ENCODE data around the gene ANKS6. TPM values are rescaled to one million over a fixed set of nuclear protein-coding genes. Genes with fewer than 3 reads are reported as not detected.

ANKS6 gene
- total RNA-seq, 1 donor from 2014 or later, result 16.6 TPM

DNA sequence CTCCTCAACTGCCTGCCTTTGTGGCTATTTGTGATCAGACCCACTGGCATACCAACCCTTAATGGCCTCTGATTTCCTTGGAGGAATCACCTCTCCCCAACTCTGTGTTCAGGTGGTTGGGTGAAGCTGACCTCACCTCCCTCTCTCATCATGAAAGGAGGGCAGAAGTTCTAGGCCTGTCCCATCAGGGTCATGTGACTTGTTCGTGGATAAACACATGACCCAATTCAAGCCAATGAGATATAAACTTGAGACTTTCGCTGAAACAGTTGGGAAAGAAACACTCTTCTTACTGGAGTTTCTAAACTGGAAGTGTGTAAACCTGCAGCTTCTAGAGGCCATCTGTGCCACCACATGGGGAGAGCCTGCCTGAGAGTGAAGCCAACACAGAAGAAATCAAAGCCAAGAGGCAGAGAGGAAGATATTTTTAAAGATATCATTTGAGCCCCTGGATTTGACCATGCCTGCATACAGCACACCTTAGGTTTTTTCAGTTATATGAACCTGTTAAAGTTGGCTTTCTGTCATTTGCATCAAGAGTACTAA lies 93.4 kb downstream of the ANKS6 start:
- no peak for DNase-seq (ENCODE audit: extremely low spot score, unreplicated experiment)
- H3K36me3 Mint-ChIP-seq (ENCODE audit: unreplicated experiment), result no peaks in the 10 kb centered on the region
- H3K4me3 Mint-ChIP-seq (ENCODE audit: unreplicated experiment), result no peak overlapping the region
- no peaks in the 10 kb centered on the region for H3K9me3 Mint-ChIP-seq (ENCODE audit: unreplicated experiment)
- H3K27me3 Mint-ChIP-seq (ENCODE audit: unreplicated experiment), result peaks cover 78% of the 10 kb centered on the region
- H3K27ac Mint-ChIP-seq (ENCODE audit: unreplicated experiment), result no peak overlapping the region
- H3K4me1 Mint-ChIP-seq (ENCODE audit: unreplicated experiment), result peaks cover 8% of the 10 kb centered on the region
- TF ChIP-seq, protein P1, sequence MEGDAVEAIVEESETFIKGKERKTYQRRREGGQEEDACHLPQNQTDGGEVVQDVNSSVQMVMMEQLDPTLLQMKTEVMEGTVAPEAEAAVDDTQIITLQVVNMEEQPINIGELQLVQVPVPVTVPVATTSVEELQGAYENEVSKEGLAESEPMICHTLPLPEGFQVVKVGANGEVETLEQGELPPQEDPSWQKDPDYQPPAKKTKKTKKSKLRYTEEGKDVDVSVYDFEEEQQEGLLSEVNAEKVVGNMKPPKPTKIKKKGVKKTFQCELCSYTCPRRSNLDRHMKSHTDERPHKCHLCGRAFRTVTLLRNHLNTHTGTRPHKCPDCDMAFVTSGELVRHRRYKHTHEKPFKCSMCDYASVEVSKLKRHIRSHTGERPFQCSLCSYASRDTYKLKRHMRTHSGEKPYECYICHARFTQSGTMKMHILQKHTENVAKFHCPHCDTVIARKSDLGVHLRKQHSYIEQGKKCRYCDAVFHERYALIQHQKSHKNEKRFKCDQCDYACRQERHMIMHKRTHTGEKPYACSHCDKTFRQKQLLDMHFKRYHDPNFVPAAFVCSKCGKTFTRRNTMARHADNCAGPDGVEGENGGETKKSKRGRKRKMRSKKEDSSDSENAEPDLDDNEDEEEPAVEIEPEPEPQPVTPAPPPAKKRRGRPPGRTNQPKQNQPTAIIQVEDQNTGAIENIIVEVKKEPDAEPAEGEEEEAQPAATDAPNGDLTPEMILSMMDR (IDR thresholded peaks at IDR 0.05), result no peak

DNA sequence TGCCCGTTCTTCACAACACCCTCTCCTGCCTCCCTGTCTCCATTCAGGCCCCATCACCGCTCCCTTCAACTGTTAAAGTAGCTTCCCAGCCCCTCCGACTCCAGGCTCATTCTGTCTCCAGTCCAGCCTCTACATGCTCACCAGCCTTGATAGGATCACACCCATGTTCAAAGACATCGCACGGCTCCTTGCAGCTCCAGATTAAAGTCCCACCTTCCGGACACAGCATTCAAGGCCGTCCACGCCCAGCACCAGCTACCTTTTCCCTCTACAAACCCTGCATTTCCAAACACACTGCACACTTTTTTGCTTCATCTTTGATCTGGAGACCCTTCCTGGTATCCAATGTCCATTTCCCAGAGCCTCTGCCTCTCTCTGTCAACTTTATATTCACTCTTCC lies 94.0 kb downstream of the ANKS6 start:
- Mint-ChIP-seq H3K4me1 (ENCODE audit: unreplicated experiment) (peaks cover 6% of the 10 kb centered on the region), H3K4me3 (ENCODE audit: unreplicated experiment) (no peak overlapping the region), H3K27me3 (ENCODE audit: unreplicated experiment) (peaks cover 76% of the 10 kb centered on the region), H3K27ac (ENCODE audit: unreplicated experiment) (no peak overlapping the region), H3K9me3 (ENCODE audit: unreplicated experiment) (no peaks in the 10 kb centered on the region), H3K36me3 (ENCODE audit: unreplicated experiment) (no peaks in the 10 kb centered on the region)
- TF ChIP-seq, protein P1 (IDR thresholded peaks at IDR 0.05), result no peak
- DNase-seq (ENCODE audit: extremely low spot score, unreplicated experiment), result no peak

DNA sequence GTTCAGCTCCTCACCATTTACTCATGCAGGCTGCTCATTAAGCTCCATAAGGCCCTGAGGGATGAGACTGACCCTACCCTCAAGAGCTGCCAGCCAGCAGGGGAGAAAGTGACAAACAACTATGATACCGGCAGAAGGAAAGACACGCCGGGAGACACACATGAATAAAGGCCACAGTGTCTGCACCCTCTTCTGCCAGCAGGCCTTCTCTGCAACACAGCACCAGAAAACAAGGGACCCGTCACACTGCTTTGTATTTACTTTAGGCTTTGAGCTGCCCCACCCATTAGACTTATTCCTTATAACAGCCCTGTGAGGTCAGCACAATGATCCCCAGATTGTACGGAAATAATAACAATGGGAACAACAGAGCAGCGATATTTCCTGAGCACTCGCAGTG lies 94.8 kb downstream of the ANKS6 start:
- no peak overlapping the region for H3K27ac Mint-ChIP-seq (ENCODE audit: unreplicated experiment)
- no peaks in the 10 kb centered on the region for H3K4me1 Mint-ChIP-seq (ENCODE audit: unreplicated experiment)
- no peaks in the 10 kb centered on the region for H3K9me3 Mint-ChIP-seq (ENCODE audit: unreplicated experiment)
- TF ChIP-seq, protein P1 (IDR thresholded peaks at IDR 0.05), result no peak
- DNase-seq (ENCODE audit: extremely low spot score, unreplicated experiment), result no peak
- H3K36me3 Mint-ChIP-seq (ENCODE audit: unreplicated experiment), result no peaks in the 10 kb centered on the region
- H3K27me3 Mint-ChIP-seq (ENCODE audit: unreplicated experiment), result peaks cover 68% of the 10 kb centered on the region
- H3K4me3 Mint-ChIP-seq (ENCODE audit: unreplicated experiment), result no peak overlapping the region

DNA sequence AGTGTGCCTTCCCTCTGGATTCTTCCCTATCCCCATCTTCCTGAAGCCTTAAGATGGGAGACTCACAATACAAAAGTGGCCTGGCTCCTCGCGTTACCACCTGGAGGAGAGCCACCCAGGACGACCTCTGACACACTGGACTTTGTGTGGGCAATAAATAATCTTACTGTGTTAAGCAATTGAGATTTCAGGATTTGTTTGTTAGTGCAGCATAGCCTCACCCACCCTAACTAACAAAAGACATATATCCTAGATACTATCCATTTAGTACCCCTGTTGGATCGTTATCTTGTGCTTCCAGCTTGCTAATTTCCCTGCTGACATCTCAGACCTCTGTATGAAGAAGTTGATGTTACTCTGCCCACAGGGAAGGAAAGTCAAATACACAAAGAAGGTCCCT lies 95.6 kb downstream of the ANKS6 start:
- H3K36me3 Mint-ChIP-seq (ENCODE audit: unreplicated experiment), result no peaks in the 10 kb centered on the region
- H3K27me3 Mint-ChIP-seq (ENCODE audit: unreplicated experiment), result peaks cover 66% of the 10 kb centered on the region
- H3K4me1 Mint-ChIP-seq (ENCODE audit: unreplicated experiment), result no peaks in the 10 kb centered on the region
- H3K4me3 Mint-ChIP-seq (ENCODE audit: unreplicated experiment), result no peak overlapping the region
- H3K9me3 Mint-ChIP-seq (ENCODE audit: unreplicated experiment), result no peaks in the 10 kb centered on the region
- TF ChIP-seq, protein P1 (IDR thresholded peaks at IDR 0.05), result no peak
- H3K27ac Mint-ChIP-seq (ENCODE audit: unreplicated experiment), result no peak overlapping the region
- no peak for DNase-seq (ENCODE audit: extremely low spot score, unreplicated experiment)

DNA sequence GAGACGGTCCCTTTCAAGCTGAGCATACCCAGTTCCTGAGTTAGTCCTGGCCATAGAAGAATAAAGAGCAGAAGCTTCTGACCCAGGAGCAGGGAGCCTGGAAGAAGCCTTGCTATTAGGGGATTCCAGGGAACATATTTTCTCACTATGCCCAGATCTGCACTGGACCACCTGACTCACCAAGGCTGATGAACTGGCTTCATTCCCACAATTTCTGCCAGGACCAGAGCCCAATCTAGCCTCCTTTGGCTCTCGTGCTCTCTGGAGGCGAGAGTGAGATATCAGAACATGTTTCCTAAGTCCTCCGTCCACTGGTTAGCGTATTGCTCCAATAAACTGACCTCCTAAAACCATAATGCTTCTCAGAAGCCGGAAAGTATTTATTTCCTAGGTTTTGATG lies 97.5 kb downstream of the ANKS6 start:
- no peaks in the 10 kb centered on the region for H3K36me3 Mint-ChIP-seq (ENCODE audit: unreplicated experiment)
- no peaks in the 10 kb centered on the region for H3K4me1 Mint-ChIP-seq (ENCODE audit: unreplicated experiment)
- H3K27ac Mint-ChIP-seq (ENCODE audit: unreplicated experiment), result no peak overlapping the region
- no peak overlapping the region for H3K4me3 Mint-ChIP-seq (ENCODE audit: unreplicated experiment)
- TF ChIP-seq, protein P1 (IDR thresholded peaks at IDR 0.05), result no peak
- peaks cover 59% of the 10 kb centered on the region for H3K27me3 Mint-ChIP-seq (ENCODE audit: unreplicated experiment)
- DNase-seq (ENCODE audit: extremely low spot score, unreplicated experiment), result no peak
- H3K9me3 Mint-ChIP-seq (ENCODE audit: unreplicated experiment), result no peaks in the 10 kb centered on the region
